WERI-Rb-1 (cell line): ENCODE results near the gene UMAD1.

Source experiments
- DNase-seq: peaks from one replicate; pipeline ENCODE4 v3.0.0-alpha.2; 2020
- H3K27ac ChIP-seq: fragments of 250-450 bp; sonication (Bioruptor Pico); 2 replicates; pipeline ENCODE4 v1.5.1; 2020; ENCODE audit warnings: mild to moderate bottlenecking, moderate library complexity
- H3K27me3 ChIP-seq: fragments of 250-450 bp; sonication (Bioruptor Pico); 2 replicates; pipeline ENCODE4 v1.5.1; 2021; ENCODE audit warnings: mild to moderate bottlenecking, low read depth, moderate library complexity; ENCODE audit not compliant: insufficient read depth, severe bottlenecking
- H3K36me3 ChIP-seq: fragments of 250-450 bp; sonication (Bioruptor Pico); 2 replicates; pipeline ENCODE4 v1.5.1; 2020; ENCODE audit warnings: mild to moderate bottlenecking, moderate library complexity
- H3K4me3 ChIP-seq: 2 replicates; pipeline ENCODE4 v1.5.1; 2011; ENCODE audit warnings: low read depth, mild to moderate bottlenecking, control low read depth, low read length
- H3K9me3 ChIP-seq: fragments of 250-450 bp; sonication (Bioruptor Pico); 2 replicates; pipeline ENCODE4 v1.5.1; 2021; ENCODE audit warnings: mild to moderate bottlenecking, moderate library complexity; ENCODE audit not compliant: severe bottlenecking
- TF ChIP-seq, protein P1 (sequence below): IDR thresholded peaks from 2 replicates; pipeline ENCODE4 v1.5.1; 2011; ENCODE audit warnings: low read depth, mild to moderate bottlenecking, control low read depth, inconsistent platforms, low read length

UMAD1 gene

DNA sequence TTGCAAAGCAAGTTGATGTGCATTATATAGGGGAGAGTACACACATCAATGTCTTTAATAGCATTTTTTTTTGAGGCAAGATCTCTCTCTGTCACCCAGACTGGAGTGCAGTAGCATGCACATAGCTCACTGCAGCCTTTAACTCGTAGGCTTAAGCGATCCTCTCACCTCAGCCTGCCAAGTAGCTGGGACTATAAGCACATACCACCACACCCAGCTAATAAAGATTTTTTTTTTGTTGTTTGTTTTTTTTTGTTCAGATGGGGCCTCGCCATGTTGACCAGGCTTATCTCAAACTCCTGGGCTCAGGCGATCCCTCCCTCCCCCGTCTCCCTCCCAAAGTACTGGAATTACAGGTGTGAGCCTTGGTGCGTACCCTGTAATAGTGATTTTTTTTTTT is 1.5 kb downstream of the UMAD1 start:
- Histone ChIP-seq H3K36me3 (peaks cover 12% of the 10 kb centered on the region), H3K4me3 (no peak overlapping the region), H3K9me3 (no peaks in the 10 kb centered on the region), H3K27me3 (no peaks in the 10 kb centered on the region), H3K27ac (no peak overlapping the region)
- no peak for DNase-seq
- TF ChIP-seq, protein P1, sequence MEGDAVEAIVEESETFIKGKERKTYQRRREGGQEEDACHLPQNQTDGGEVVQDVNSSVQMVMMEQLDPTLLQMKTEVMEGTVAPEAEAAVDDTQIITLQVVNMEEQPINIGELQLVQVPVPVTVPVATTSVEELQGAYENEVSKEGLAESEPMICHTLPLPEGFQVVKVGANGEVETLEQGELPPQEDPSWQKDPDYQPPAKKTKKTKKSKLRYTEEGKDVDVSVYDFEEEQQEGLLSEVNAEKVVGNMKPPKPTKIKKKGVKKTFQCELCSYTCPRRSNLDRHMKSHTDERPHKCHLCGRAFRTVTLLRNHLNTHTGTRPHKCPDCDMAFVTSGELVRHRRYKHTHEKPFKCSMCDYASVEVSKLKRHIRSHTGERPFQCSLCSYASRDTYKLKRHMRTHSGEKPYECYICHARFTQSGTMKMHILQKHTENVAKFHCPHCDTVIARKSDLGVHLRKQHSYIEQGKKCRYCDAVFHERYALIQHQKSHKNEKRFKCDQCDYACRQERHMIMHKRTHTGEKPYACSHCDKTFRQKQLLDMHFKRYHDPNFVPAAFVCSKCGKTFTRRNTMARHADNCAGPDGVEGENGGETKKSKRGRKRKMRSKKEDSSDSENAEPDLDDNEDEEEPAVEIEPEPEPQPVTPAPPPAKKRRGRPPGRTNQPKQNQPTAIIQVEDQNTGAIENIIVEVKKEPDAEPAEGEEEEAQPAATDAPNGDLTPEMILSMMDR: no peak

DNA sequence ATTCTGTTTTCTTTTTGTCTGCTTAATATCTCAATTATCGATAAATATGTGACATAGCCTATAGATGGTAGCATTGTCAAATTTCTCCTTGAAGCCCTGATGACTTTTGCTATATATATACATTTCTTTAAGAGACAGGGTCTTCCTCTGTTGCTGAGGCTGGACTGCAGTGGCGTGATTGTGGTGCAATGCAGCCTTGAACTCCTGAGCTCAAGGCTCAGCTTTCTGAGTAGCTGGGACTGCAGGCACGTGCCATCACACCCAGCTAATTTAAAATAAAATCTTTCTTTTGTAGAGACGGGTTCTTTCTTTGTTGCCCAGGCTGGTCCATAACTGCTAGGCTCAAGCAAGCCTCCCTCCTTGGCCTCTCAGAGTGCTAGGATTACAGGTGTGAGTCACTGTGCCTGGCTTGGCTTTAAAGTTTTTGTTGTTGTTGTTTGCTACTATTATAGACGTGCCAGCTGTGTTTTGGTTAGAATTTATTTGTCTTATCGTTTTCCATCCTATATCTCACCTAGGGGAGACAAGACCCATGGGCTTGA is 7.0 kb downstream of the UMAD1 start:
- Histone ChIP-seq H3K27ac (no peak overlapping the region), H3K36me3 (no peaks in the 10 kb centered on the region), H3K9me3 (no peaks in the 10 kb centered on the region), H3K4me3 (no peak overlapping the region), H3K27me3 (no peaks in the 10 kb centered on the region)
- no peak for DNase-seq
- TF ChIP-seq, protein P1: no peak

DNA sequence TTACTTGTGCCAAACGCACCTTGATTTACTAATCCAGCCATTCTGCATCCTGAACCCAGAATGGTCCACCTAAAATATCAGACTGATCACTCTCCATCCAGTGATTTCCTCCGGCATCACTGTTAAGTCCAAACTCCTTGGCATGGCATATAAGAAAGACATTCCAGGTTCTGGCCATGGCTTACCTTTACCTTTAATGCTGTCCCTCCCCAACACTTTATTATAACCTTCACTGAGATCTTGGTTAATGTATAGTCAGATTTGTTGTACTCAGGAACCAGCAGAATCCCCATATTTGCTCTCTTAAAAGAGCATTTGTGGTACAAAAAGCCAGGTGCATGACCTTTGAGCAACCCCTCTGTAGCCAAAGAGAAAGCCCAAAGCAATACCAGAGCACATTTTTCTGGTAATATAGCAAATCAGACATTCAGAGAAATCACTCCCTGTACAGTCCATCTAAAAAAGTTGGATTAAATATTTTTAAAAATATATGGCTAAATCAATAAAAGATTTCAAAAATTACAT is 10.2 kb downstream of the UMAD1 start:
- Histone ChIP-seq H3K27me3 (no peaks in the 10 kb centered on the region), H3K36me3 (no peaks in the 10 kb centered on the region), H3K27ac (no peak overlapping the region), H3K9me3 (no peaks in the 10 kb centered on the region), H3K4me3 (no peak overlapping the region)
- DNase-seq: no peak
- TF ChIP-seq, protein P1: no peak

DNA sequence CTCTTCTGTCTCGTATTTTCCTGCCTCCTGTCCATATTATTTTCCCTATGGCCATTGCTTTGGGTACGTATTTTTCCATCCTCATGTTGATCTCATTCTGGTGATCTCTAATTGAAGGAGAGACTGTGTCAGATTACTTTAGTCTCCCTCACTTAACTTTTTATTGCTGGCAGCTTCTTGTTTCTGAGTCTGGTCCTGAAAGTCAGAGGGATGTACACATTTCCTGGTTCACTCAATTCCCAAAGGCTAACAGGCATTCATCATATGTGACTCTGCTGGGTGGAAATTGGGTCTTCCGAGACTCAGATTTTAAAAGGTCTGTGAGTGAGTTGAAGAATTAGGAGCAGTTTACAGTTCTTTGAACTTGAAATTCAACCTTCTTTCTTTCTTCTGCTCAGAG is 10.9 kb downstream of the UMAD1 start:
- H3K36me3 ChIP-seq: no peaks in the 10 kb centered on the region
- no peak overlapping the region for H3K4me3 ChIP-seq
- H3K9me3 ChIP-seq: peaks cover under 1% of the 10 kb centered on the region
- H3K27ac ChIP-seq: no peak overlapping the region
- H3K27me3 ChIP-seq: no peaks in the 10 kb centered on the region
- TF ChIP-seq, protein P1: no peak
- no peak for DNase-seq

DNA sequence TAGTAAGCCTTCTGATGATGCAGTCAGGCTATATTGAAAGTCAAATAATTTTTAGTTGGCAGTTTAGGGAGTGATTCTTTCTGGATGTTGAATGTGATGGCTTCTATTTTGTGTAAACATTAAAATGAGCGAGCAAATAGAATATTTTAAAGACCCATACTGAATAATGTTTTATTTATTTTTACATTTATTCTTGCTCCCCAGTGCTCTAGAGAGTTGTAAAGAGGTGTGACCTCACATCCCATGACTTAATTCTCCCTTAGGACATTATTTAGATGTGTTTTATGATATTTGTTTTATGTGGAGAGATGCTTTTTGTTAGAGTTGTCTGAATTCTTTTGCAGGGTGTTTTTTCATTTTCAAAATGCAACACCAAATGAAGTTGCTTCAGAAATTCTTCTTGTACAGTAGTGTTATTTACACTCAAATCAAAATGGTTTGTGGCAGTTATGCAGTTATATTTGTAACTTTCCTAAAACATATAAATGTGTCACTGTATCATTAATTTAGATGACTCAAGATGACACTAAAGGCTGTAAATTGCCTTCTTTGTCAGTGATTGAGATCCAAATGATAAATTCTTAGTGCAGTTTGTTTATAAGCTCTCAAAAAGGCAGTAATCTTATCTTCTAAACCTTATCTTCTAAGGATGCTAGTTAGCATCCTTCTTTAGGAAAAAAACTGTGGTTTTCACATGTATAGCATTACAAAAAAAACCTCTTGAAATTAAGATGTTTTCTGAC is 12.4 kb downstream of the UMAD1 start:
- H3K27me3 ChIP-seq: no peaks in the 10 kb centered on the region
- TF ChIP-seq, protein P1: no peak
- no peaks in the 10 kb centered on the region for H3K36me3 ChIP-seq
- H3K9me3 ChIP-seq: peaks cover 7% of the 10 kb centered on the region
- no peak overlapping the region for H3K4me3 ChIP-seq
- H3K27ac ChIP-seq: no peak overlapping the region
- no peak for DNase-seq
